ENCODE results near the gene TPCN1. TPM values are rescaled to one million over a fixed set of nuclear protein-coding genes. Genes with fewer than 3 reads are reported as not detected.

TPCN1 gene
- total RNA-seq, 1 experiment from 2014 or later: 30.4 TPM

DNA sequence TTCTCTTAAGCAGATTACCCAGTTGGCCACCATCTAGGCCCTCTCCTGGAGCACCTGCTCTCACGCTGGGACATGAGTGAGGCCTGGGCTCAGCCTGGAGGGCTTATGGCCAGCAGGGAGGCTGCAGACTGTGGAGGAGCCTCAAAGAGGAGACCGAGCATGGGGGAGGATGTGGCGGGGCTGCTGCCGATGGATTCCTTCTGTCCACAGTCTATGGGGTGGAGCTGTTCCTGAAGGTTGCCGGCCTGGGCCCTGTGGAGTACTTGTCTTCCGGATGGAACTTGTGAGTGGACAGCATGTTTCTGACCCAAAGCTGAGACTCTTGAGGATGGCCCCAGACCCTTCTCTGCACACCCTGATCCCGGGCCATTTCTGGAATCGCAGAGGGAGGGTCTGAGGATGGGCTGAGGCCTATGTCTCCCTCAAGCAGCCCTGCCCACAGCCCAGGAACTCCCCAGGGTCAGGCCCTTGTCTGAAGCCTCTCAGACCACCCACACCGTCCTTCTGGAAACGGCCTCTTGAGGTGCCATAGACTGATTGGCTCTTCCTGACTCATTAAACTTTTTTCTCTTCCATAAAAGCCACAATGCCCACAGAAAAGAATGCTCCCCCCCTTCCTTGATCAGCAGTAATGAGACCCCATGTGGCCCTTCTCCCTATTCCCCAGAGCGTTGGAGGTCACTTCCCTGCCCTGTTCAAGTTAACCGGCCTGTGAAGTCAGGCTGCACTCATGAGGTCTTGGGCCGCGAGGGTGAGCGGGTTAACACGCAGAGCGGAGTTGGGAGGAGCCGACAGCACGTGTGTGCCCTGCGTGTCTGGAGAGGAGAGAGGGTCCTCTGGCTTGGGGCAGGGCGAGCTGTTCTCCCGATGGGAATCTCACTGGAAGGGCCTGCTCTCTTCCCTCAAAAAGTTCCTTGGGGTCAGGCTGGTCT lies 64.7 kb downstream of the TPCN1 start:
- DNase-seq (ENCODE audit: low read depth): no peak

DNA sequence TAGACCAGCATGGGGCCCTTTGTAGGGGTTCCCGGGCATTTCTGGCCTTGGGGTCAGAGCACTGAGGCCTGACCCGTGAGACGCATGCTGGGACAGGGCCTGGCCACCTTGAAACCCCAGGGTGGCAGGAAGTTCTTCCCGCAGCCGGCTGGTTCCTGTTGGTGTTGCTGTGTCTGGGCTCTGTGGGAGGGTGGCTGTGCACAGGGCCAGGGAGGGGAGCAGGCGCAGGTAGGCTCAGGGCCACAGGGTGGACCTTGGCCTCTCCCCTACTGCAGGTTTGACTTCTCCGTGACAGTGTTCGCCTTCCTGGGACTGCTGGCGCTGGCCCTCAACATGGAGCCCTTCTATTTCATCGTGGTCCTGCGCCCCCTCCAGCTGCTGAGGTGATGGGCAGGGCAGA lies 65.4 kb downstream of the TPCN1 start:
- no peak for DNase-seq (ENCODE audit: low read depth)

DNA sequence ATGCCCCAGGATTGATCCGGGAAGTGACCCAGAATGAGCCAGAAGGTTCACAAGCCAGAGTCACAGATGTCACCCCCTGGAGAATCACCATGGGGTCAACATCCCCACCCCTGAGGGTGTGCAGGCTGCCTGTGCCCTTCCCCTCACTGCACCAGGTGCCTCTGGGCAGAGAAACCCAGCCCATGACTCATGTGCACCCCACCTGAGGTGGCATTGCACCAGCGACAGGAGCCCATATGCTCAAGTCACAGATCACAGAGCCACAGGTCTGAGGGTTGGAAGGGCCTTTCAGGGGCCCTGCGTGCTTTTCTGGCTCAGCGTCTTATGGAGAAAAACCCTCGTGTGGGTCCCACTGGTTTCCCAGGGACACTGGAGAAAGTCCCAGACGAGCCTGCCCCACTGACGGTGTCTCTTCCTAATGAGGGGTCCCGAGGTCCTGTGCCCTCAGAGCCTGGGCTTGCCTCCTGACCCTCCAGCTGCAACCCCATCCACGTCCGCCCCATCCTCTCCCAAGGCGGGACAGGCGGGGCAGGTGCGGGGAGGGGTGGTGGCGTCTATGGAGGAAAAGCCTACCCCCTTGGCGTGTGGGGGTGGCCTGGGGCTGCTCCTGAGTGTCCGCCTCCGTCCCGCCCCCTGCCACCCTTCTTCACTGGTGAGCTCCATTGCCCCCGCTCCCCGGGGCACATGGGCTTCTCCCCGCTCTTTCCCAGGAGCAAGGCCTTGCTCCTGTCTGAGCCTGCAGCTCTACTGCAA lies 66.1 kb downstream of the TPCN1 start:
- DNase-seq (ENCODE audit: low read depth): no peak

DNA sequence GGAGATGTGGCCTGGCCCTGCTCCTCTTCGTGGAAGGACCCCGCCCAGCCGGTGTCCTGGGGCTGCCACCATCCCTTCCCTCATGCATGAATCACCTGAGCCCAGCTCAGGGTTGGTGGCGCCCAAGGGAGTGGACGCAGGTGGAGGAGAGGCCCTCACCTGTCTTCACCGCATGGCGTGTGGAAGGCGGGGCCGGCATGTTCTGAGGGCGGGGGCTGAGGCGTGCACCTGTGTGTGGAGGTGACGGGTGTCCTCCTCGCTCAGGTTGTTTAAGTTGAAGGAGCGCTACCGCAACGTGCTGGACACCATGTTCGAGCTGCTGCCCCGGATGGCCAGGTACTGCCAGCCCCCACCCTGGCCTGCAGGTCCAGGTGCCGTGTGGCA lies 66.6 kb downstream of the TPCN1 start:
- no peak for DNase-seq (ENCODE audit: low read depth)

DNA sequence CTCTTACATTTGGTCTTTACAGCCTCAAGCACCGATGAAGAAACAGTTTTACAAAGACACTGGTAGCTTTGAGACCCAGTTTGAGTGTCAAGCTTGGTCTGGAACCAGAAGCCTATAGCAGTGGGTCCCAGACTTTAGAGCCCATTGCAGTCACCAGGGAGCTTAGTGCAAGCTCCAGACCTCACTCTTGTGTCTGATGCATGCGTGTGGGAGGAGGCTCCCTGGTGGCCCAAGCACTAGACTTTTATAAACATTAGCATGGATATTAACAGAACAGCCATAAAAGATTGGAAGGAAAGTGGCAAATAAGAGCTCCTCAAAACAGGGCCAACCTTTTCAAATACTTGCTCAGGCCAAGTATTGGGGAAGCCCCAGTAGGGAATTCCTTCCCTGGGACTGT lies 68.1 kb downstream of the TPCN1 start:
- DNase-seq (ENCODE audit: low read depth): no peak

DNA sequence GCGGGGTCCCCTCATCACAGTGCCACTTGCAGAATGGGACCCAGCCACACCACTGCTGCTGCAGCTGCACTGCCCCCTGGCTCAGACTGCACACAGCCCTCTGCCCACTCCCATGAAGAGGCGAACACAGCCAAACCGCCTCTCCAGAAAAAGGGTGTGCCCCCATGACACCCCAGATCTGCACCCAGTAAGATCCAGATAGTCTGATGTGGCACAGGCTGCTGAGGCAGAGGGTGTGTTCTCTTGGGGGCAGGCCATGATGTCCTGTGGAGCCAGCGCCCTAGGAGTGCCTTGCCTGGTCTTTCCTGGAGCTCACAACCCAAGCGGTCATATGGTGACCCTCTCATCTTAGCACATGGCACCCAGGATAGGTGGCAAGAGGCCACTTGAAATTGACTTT lies 69.2 kb downstream of the TPCN1 start:
- DNase-seq (ENCODE audit: low read depth): no peak

DNA sequence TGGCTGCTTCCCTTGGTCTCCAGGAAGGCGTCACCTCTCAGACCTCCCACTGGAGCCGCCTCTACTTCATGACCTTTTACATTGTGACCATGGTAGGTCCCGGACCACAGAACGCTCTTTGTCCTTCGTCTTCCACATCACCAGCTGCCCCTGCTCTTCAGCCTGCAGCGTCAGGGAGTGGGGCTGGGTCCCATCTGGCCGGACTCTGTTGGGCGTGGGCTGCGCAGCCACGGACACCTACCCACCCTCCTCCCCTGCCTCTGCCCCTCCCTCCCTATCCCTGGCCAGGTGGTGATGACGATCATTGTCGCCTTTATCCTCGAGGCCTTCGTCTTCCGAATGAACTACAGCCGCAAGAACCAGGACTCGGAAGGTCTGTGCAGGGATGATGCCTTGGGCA lies 70.3 kb downstream of the TPCN1 start:
- no peak for DNase-seq (ENCODE audit: low read depth)

DNA sequence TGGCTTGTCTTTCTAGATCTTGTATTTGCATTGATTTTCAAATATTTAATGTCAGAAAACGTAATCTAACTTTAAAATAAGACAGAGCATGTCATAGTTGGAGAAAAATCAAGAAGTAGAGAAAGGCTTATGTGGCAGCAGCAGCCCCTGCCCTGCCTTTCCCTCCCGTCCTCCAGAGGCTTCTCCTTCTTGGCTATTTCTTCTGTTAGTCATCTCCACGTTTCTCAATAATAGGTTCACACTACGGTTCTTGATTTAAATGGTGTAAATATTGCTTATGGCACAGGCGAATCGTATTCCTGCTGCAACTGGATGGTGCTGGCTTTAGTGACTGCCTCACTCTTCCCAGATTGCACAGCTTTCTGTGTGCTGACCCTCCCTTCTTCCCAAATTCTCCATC lies 70.8 kb downstream of the TPCN1 start:
- DNase-seq (ENCODE audit: low read depth): no peak

DNA sequence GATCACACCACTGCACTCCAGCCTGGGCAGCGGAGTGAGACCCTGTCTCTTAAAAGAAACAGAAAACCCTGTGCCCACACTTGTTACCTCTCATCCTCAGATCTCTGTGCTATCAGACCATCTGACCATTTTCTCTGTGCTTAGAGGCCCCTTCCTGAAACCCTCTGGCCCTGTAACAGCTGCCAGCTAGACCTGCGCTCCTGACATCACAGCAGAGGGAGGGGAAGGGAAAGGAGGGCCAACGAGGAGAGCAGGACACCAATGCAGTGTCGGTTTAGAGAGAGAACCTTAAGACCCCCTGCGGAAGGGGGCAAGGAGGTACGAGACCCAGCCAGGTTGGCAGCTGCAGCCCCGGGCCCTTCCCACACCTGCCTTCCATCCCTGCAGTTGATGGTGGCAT lies 71.3 kb downstream of the TPCN1 start:
- DNase-seq (ENCODE audit: low read depth): no peak

DNA sequence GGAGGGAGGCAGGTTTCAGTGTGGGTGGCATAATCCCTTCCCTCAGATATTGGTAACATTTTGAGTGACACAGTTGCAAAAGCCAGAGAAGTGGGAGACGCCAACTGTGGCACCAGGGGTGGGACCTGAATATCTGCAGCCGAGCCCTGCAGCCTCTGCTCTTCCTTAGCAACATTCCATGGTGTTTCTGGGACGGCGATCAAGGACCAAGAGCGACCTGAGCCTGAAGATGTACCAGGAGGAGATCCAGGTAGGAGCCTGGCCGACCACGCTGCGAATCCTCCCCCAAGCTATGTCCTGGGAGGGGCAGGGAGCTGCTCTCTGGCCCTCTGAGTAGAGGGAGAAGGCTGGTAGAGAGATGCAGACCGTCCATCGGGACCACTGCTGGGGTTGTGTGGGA lies 71.8 kb downstream of the TPCN1 start:
- DNase-seq (ENCODE audit: low read depth): no peak

DNA sequence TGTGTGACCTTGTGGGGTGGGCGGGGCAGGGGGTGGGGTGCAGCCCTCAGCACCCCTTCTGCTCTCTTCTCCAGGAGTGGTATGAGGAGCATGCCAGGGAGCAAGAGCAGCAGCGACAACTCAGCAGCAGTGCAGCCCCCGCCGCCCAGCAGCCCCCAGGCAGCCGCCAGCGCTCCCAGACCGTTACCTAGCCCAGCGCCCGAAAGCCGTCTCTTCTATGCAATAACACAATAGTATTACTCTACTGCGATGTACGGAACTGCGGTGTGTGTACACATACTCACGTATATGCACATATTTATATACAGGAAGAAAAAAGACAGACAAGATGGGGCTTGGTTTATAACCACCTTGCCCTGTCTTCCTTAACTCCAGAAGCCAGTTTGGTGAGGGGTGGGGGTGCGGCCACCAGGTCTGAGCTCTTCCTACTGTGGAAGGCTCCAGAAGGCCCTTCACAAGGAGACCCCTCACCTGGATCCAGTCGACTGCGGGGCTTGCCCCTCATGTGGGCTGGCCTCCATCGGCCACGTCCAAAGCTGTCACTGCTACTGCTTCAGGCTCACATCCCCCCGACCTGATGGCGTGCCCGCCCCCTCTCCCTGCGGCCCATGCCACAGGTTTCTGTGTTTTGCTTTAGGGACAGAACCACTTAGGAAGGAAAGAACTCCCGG lies 74.8 kb downstream of the TPCN1 start:
- no peak for DNase-seq (ENCODE audit: low read depth)

DNA sequence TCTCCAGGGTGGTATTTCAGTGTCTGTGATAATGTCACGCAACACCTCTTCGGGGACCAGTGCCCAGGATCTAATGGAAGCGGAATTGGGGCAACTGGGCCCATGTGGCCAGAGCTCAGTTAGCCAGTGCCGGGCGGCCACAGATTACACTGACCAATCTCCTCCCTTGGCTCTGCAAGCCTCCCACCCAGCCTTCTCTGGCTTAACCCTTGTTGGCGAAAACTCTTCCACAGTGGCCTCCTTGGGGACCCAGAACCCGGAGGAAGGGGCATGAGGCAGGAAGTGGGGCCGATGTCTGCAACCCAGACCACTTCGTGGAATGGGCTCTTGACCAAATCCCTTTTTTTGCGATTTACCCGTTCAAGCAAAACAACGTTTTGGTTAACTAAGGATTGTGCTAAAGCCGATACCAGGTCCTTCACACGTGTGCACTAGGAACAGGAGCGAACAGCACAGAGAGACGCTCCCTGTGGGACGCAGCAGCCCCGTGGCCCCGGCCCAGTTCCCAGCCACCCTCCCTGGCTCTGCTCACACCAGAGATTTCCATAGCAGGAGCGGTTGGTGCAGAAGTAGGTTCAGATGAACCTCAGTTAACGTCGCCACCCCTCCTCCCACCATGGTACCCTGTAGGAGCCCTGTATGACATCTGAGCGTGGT lies 75.4 kb downstream of the TPCN1 start:
- no peak for DNase-seq (ENCODE audit: low read depth)

DNA sequence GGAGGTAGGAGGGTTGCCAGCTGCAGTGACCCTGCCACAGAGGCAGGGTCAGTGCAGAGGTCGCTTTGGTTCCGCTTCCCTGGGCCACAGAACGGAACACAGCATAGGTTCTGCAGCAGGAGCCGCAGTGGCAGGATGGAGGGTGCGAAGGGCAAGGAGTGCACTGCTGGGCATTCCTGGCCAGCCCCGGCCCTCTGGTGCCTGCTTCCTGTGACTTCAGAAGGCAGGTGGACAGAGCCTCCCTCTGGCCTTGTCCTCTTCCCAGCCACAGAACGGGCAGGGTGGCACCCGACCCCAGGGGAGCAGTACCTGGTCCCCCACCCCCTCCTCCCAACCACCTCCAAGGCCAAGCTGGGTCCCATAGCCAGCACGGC lies 75.9 kb downstream of the TPCN1 start:
- no peak for DNase-seq (ENCODE audit: low read depth)

DNA sequence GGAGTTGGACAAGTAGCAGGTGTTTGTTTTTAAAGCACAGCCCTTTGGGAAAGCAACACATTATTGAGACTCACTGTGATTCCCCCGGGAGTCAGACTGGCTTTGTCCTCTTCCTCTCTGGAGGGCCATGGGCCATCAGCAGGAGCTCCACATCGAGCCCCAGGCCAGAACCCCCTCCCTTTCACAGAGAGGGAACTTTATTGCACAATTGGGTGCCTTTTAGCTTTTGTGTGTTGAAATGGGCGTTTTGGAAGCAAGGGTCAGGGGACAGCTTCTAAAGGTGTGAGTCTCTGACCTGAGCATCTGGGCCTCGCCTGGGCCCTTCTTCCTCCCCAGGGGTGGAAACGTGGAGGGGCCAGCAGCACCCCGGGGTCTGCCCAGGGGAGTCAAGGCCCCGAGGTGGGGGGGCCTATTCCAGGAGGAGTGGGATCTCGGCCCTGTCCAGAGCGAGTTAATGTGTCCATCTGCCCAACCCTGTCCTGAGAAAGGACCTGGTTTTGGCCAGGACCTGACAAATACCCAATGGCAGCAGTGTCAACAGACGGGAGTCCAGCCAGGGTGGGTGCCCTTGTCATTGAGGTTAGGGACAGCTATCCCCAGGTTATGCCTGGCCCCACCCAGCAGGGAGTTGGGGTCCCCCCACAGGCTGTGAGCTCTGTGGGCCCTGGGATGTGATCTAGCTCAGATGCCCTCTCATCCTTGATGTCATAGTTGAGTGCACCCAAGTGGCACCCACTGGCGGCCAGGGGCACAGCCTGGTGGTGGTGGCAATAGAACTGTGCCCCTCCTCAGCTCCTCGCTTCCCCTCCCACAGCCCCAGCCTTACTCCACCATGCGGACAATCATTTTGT lies 76.6 kb downstream of the TPCN1 start:
- DNase-seq (ENCODE audit: low read depth): no peak

DNA sequence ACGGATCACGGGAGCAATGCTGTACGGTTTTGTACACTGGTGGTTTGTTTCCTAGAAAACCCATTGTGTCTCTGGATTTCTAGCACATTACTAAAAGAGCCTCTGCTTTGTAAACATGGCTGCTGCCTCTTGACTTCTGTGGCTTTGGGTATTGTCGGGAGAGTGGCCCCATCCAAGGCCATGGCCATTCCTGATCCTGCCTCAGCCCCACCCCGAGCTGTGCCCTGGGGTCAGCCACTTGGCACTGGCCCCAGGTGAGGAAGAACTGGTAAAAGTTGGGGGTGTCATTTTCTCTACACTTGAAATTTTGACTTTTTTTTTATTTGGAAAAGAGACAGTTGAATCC lies 77.2 kb downstream of the TPCN1 start:
- DNase-seq (ENCODE audit: low read depth): no peak

DNA sequence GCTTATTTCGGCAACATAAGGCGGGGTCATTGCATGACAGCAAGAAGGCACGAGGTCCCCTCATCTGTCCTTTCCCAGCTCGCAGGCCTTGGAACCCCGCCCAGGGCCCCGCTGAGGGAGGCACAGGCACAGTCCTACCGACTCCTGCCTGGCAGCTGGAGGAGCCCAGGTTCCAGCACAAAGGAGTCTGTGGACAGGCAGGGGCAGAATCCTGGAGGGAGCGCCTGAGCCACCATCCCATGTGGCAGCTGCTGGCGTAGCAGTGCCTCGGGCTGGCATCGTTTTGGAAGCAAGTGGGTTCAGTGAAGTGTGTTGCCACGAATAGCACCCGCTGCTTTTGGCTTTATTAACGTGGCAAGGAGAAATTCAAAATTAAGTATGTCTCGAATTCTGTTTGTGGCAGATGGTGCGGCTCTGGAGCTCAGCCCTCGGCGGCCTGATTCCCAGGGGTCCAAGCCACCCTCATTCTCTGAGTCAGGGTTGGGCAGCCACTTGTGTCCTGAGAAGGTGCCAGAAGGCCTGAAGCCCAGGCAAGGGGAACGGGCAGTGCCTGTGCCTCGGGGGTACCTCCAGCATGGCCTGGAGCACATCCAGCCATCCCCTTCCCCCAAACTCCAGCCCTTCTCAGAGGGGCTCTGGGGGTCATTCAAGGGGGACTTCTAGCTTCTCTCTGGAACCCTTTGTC lies 77.7 kb downstream of the TPCN1 start:
- DNase-seq (ENCODE audit: low read depth): peak; percentile 59

DNA sequence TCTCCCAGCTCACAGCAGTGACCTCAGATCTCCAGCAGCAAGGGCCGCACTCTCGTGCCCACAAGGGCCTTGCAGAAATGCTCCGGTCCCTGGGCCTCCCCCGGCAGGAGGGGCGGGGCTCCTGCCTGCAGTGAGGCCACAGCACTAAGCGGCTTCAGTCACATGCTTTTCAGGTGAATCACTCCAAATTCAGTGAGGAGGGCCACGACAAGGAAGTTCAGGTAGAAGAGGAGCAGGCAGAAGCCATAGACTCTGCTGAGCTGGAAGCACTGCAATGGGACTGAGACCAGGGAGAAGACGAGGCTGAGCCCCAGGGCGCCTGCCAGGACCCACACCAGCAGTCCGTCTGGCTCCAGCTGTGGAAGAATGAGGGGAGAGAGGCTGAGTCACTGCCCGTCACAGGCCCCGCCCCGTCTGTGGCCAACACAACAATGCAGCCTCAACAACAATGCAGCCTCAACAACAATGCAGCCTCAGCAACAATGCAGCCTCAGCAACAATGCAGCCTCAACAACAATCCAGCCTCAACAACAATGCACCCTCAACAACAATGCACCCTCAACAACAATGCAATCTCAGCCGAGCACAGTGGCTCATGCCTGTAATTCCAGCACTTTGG lies 78.5 kb downstream of the TPCN1 start:
- DNase-seq (ENCODE audit: low read depth): peak; percentile 88

DNA sequence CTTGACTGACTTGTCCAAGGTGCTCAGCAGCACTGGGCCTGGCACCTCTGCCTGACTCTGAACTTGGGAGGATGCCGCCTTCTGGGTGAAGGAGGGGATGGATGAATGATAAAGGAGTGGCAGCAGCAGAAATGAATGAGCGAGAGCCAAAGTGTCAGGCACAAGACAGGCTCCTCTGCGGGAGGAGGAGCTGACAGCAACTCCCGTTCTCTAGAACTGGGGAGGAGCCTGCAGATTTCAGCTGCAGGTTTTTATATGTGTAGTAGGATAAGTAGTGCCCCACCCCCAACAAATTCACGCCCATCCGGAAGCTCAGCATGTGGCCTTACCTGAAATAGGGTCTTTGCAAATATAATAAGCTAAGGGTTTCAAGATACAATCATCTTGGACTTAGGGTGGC lies 80.5 kb downstream of the TPCN1 start:
- no peak for DNase-seq (ENCODE audit: low read depth)

DNA sequence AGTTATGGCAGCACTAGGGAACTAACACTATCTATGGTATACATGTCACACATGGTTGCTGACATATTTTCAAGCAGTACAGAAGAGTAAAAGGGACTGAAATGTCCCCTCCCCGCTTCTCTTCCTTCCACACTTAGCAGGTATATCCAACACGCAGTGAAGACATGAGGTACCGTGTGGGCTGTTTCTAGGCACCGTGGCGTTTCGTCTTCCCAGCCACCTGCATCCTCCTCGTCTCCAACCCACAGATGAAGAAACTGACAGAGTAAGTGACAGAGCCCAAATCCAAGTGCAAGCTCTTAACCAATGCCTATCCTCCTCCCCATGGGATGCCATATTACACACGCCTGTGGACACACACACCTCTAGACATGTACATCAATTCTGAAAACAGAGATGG lies 81.2 kb downstream of the TPCN1 start:
- DNase-seq (ENCODE audit: low read depth): no peak

Measured in RPMI7951 (cell line).